ENCODE results near the gene MMRN1.

The MMRN1 gene

DNA sequence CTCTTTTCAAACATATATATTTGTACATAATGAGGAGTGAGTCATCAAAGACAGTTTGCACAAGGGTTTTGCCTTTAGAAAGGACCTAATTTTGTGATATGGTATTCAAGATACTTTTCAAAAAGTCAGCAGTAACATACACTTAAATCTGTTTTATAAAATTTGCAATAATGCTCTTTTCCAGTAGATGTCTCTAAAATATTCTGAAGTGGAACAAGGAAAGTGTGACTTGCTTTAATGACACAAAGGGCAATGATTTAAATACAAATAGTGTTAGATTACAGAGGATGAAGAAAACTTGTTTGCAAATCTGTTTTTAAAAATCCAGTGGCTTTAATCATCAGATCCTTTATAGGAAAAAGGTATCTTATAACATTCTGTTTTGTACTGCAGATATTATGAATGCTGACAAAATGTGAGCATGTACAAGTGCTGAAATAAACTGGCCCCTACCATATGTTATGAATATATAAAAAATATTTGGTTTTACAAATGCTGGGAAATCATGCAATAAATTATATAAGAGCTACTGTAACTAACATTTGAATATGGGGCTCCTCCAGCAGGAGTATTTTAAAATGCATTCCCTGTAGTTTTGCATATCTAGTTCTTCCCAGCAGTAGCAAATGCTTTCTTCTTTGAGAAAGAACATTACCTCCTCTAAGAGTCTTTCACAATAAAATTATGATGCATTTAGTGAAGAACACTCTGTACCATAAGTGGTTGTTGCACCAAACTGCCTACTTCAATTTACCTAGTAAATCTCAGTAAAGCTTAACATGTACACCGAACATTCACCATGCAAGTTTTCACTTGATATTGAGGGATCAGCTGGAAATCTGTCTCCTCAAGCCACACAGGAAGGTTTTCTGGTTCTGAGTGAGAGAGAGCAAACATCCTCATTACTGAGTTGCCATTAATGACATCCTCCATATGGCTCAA lies 20.2 kb downstream of the MMRN1 start:
- DNase-seq (ENCODE audit: low spot score): no peak

DNA sequence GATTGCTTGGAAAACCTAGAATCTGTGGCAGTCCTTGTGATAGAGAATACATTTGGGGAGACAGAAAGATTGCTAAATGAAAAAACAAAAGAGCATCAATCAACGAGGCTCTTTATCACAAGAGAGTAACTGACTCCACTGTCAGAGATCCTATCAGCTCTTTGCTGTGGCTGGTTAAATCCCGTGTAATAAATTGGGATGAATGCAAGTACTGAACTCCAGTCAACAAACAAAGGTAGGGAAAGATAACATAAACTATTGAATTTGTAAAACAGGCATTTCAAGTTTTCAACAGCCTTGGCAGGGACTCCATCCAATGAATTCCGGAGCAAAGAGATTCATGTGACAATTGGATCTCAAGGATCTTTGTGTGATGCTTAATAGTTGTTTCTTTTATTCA lies 21.3 kb downstream of the MMRN1 start:
- no peak for DNase-seq (ENCODE audit: low spot score)

DNA sequence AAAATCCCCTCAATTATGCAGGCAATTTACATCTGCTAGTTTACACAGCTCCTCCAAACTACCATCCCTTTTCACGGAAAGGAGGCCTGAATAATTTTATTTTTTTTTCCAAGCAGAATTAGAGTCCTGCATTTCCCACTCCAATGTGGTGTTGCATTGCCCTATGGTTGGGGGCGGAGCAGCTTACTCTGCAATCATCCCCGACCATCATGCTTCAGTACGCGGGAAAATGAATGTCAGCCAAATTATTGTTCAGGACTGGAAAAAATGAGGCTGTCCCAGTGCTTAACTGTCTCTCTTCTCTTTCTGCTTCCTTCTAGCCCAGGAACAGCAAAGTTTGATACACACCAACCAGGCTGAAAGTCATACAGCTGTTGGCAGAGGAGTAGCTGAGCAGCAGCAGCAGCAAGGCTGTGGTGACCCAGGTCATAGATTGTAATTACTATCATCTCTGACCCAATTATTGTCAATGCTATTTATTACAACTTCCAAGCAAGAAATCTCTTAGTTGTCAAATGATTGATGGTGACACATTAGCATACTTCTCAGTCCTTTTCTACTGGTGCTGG lies 28.3 kb downstream of the MMRN1 start:
- DNase-seq (ENCODE audit: low spot score): no peak

DNA sequence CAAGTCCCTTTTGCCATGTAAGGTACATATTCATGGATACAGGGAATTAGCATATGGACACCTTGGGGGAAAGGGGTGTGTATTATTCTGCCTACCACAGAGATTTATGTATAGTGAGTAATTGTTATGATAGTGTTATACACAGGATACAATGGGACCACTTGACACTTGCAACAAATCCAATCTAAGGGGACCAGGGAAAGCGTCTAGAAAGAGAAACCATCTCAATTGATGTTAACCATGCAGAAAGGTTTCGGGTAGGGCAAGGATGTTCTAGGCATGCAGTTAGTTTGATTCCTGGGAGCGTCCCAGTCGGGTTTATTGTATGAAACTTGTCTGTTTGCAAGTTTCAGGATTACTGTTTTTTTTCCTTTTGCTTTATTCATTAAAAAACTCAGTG lies 34.2 kb downstream of the MMRN1 start:
- DNase-seq (ENCODE audit: low spot score): no peak

DNA sequence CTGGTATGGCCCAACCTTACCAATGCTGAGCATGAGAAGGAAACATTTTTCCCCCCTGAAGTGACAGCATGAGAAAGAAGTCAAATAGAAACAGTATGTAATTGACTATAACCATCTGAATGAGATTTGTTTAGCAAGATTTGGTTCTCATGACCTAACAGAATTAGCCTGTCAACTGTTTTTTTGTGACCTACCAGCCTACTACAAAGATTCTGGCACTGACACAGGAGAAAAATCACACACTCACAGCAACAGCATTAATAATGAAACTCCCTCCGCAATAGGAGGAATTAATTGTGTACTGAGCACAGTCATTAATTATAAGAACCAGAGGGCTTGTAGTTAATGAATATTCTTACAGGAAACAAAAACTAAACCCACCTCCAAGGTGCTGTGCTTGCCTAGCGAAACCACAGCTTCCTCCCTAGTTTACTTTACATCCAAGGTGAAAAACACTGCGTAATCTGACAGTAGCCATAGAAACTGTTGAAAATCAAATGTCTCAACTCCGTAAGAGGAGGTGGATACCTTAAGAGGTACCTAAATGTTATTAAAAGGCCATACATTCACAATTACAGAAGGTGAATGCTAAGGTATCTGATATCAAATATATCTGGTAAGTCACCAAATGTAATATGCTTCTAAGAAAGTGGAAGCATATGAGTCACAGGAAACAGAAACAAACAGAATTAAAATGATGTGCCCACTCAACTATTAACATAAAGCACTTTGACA lies 34.9 kb downstream of the MMRN1 start:
- DNase-seq (ENCODE audit: low spot score): no peak

DNA sequence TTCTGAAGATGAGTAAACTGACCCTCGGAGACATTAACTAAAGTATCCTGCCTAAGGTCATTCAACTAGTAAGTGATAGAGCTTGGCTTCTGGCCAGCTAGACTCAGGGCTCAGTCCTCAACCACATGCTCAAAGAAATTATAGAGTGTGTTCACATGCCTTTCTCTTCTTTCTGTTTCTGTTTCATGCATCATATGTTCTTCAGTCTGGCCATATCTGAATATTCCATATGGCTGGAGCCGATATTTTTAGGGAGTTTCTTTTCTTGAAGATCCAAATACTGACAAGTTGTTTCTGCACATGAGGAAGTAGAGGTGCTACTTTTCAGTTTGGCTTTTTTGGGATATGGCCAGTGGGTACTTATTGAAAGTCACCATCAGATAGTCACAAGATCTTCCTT lies 44.9 kb downstream of the MMRN1 start:
- no peak for DNase-seq (ENCODE audit: low spot score)

DNA sequence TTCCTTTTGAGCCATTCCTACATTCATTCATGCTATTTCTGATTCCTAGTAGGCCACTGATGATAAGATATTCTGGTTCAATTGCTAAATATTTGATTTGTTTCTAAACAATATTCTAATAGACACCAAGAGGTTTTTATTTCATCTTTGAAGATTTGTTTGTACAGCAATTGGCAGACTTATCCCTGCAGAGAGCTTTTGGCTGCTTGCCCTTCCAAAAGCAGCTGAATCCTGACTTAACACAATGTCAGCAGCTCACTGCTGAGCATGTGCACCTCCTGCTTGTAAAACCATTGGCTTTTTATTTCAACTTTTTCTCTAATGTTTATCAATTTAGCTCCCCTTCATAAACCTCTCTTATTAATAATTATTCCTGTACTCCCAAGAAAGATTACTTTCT lies 45.3 kb downstream of the MMRN1 start:
- DNase-seq (ENCODE audit: low spot score): no peak

DNA sequence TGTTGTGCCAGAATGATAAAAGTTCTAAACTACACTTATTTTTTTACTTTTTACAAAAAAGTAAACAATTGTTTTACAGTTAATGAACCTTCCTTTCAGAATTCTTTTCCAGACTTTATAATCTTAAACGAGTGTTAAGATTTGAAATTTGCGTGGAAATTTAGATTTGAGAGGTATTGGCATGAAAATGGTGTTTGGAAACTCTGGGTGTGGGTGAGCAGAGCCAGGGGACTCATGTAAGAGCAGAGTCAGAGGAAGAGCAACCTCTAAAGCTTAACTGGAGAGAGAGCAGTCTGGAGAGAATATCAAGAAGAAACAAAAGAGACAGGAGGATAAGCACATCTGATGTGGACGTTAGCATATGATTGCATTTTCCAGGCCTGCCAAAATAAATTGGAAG lies 48.2 kb downstream of the MMRN1 start:
- DNase-seq (ENCODE audit: low spot score): no peak

DNA sequence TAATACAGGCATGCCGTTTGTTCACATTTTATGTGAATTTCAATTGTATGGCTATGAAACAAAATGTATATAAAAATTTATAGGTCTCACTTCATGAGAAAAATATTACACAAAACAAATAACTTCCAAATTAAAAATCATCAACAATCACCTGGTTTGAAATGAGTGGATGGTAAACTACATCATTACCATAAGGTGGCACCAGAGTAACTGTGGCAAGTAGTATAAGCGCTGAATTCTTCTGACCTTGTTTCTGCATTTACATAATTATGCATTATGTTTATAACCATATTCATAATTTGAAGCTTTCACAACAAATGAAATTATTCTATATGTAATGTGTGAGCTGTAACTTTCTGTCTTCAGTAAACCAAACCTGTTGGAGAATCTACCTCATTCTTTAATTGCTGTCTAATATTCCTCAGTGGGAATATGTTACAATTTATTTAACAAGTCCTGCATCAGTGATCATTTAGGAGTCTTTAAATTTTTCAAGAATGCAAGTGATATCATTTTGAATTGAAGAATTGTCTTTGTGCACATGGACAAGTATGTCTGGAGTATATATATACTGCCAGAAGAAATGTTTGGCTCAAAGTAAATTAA lies 55.2 kb downstream of the MMRN1 start:
- no peak for DNase-seq (ENCODE audit: low spot score)

DNA sequence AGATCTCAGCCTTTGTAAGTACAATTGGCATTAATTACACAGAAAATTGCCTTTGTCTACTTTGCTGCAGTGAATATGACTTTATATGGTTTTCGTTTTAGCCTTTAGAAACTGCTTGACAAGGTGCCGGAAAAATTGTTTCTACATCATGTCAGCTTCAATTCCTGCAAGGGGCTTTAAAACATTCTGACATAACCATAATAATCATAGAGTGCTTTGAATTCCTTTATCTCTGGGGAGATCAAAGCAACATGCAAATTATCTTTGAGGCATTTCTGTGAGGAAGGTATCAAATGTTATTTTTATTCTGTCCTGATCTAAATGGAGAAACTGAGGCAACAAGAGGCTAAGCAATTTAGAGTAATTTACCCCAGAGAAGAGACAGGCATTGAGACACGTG lies 57.8 kb downstream of the MMRN1 start:
- DNase-seq (ENCODE audit: low spot score): no peak

DNA sequence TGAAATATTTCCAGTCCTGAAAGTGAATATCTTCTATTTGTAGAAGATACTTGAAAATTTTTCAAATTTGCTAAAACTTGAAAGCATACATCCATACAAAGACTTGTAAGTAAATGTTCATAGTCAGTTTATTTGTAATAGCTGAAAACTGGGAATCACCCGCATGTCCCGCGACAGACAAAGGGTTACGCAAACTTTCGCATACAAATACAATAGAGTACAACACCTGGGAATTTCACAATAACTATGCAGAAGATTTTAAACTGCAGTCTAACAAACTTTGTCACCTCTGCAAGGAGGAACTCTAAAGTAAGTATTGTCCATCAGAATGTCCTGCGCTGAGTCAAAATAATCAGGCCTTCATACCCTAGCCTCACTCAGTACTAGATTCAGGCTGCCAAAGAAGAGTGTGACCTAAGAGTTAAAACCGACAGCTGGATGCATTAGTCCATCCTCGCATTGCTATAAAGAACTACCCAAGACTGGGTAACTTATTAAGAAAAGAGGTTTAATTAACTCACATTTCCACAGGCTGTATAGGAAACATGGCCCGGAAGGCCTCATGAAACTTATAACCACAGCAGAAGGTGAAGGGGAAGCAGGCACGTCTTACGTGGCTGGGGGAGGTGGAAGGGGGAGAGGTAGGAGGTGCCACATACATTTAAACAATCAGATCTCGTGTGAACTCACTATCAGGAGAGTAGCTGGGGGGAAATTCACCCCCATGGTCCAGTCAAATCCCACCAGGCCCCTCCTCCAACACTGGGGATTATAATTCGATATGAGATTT lies 60.4 kb downstream of the MMRN1 start:
- no peak for DNase-seq (ENCODE audit: low spot score)

DNA sequence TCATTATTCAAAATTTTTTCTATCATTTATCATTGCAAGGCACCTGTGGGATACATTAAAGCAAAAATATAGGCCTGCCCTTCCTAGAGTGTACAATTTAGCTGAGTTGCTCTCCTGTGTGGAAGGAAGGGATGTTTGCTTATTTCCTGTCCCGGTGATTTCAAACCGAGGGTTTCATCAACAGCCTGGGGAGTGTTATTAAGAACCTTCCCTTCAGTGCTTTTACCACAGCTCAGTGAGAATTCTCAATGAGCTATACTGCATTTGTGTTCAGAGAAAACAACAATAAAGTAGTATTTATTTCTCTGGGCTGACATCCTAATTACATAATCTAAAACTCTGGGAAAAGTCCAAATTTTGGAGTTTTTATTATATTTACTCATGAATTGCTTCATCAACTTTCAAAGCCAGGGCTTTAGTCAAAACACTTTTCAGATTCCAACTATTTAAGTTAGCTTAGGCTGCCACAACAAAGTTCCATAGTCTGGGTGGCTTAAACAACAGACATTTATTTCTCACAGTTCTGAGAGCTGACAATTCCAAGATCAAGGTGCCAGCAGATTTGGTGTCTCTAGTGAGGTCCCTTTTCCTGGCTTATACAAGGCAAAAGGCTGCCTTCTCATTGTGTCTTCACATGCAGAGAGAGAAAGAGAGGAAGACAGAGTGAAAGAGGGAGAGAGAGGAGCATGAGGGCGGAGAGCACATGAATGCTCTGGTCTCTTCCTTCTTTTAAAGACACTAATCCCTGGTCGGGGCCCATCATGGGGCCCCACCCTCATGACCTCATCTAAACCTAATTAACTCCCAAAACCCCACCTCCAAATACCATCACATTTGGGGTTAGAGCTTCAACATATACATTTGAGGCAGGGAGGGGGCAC lies 62.6 kb downstream of the MMRN1 start:
- no peak for DNase-seq (ENCODE audit: low spot score)

DNA sequence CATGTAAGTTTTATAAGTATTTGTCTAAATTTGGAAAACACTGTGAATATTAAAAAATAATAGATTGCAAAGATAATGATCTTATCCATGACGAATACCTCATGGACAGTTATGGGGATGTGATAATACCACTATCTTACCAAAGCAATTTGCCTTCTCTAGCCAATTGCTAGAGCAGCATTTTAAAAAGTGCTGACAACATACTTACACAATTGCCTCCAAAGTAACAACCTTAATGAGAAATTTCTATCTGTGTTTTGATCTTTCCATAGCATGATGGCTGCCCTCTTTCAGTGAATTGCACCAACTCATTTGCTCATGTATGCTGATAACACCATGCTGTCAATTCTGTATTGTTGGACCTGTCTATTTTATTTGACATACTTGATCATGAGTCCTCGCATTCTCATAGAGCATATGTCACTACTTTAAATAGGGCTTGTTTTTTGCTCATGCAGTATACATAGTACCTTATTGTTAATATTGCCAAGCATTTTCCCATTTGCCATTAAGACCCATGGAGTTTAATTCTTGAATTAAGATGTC lies 87.2 kb downstream of the MMRN1 start:
- no peak for DNase-seq (ENCODE audit: low spot score)

DNA sequence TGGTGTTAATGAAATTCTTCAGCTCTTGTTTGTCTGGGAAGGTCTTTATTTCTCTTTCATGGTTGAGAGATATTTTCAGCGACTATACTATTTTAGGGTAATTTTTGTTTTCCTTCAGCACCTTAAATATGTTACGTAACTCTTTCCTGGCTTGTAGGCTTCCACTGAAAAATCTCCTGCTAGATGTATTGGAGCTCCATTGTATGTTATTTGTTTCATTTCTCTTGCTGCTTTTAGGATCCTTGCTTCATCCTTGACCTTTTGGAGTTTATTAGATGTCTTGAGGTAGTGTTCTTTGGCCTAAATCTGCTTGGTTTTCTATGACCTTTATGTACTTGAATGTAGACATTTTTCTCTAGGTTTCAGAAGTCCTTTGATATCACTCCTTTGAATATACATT lies 93.6 kb downstream of the MMRN1 start:
- no peak for DNase-seq (ENCODE audit: low spot score)

DNA sequence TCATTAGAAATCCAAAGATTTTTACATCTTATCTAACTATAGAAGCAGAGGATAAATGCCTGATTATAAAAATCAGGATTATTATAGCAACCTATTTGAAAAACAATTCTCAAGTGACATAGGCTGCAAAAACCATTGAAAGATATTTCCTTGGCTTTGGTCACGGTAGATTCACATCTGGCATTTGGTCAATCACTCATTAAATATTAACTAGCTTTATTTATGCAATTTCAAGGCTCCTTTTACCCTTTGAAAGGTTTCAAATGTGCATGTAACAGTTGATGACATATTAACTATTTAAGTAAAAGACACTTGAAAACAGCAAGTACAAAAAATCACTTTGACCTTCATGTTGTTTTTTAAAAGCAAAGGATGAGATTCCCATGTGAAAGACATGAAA lies 98.1 kb downstream of the MMRN1 start:
- no peak for DNase-seq (ENCODE audit: low spot score)

DNA sequence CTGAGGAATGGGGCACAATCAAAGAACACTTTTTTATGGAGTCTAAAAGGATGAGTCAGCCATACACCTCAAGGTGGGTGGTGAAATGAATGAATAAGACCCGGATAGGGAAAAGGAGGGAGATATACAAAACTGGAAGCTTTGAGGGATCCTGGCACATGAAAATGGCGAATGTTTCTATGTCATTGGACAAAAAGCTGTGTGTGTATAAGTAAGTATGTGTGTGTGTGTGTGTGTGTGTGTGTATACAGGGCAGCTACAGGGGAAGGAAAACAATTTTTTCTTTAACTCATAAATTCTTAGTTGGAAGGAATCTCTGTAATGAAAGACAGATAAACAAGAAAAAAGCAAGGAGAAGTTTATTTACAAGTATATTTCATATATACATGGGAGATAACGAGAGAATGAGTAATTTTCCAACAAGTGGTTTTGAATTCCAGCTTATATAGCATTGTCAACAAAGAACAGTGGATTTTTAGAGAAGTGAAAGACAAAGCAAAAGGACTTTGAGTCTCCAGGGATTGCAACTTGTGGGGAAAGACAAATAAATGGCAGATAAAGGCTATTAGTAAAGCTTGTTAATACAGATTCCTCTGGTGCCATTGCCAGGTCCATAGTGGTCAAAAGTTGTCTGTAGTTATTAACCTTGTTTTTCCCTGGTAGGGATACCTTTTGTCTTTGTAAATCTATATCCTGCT lies 99.7 kb downstream of the MMRN1 start:
- DNase-seq (ENCODE audit: low spot score): no peak

DNA sequence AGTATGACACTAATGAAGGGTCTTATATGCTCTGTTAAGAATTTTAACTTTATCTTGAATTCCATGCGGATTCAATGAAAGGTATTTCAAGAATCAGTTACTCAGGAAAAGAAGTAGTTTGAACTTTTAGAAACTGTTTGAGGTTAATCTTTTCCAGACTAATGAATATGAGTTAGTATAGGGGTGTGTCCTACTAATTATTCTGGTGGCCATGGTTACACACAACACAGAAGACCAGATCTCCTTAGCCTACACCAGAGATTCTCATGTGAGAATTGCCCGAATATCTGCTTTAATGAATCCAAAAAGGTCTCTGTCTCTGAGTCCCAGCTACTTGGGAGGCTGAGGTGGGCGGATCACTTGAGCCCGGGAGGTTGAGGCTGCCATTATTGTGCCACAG lies 100.4 kb downstream of the MMRN1 start:
- DNase-seq (ENCODE audit: low spot score): no peak

DNA sequence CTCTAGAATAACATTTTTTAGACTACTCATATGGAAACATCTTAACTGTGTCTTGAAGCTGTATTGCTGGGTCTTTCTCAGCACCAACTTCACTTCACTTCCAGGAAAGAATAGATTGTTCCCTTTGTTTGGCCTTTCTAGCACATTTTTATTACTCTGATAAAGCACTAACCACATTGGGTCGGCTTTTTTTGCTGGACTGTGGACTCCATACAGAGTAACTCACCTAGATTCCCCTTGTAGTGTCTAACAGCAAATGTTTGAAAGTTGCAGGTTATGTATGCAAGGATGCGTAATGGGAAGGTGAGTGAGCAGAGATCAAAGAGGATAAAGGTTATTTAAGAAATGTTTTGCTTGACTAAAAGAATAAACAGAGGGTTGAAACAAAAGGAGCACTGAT lies 101.2 kb downstream of the MMRN1 start:
- DNase-seq (ENCODE audit: low spot score): no peak

DNA sequence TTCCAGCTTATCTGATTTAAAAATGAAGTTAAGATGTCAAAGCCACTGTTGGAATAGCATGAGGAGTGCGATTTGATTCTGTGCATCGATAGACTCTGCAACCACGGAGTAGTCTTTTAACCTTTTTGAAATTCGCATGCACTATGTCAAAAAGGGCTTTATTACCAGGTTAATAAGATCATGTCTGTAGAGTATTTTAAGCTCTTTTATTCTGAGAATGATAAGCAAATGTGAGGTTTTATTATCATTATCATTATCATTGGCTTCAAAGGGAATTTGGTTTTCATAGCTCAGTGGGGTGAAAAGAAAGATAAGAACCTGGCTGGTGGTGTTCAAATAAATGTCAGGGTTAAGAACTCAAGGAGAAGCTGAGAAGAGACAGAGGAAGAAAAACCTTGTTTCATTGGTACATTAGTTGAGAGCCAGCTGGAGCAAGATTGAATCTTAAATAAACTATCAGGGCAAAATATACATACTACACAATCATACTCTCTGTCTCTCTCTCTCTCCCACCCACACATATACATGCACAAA lies 102.6 kb downstream of the MMRN1 start:
- no peak for DNase-seq (ENCODE audit: low spot score)
